GM21367 (cell line): ENCODE measurements around the gene POLR2C.
"Not testable (repeated sequence)": the region's sequence is repeated elsewhere in the genome, so short reads cannot be mapped to it uniquely, and the experiment has no call there.

Source experiments
- ATAC-seq: cut with Tn5 transposase; IDR thresholded peaks from one replicate; pipeline ENCODE4 v1.9.1; 2021; ENCODE audit not compliant: unreplicated experiment

POLR2C gene

DNA sequence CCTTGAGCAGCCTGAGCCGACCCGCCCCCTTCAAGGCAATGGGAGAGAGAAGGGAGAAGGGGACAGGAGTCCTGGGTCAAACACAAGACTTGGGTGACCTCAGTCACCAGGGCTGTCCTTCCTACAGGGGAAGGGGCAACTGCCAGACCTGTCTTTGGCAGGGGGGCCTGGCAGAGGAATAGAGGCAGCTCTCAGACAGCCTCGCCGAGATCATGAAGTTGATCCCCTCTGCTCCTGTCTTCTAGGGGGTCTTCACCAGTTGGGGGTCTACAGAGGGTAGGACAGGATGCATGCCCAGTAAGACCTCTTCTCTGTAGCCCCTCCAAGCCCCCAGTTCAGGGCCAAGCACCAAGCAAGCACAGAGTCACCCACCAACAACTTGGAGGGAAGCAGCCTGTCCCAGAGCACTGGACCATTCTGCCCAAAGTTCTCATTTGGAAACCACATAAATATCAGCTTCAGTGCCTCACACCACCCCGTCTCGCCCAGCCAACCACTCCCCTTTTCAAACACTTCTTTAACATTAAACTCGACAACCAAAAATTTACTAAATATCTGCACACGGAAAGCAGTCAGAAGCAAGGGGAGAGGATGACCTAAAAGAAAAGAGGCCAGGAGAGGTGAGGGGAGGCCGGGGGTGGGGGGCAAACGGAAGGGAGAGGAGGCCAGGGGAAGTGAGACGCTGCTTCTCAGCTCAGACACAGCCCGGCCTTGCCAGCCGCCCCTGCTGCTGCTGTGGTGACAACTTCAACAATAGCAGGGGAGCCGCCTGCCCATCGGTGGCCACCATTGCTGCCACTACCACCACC, 16.1 kb downstream of the POLR2C start:
- no peak for ATAC-seq

DNA sequence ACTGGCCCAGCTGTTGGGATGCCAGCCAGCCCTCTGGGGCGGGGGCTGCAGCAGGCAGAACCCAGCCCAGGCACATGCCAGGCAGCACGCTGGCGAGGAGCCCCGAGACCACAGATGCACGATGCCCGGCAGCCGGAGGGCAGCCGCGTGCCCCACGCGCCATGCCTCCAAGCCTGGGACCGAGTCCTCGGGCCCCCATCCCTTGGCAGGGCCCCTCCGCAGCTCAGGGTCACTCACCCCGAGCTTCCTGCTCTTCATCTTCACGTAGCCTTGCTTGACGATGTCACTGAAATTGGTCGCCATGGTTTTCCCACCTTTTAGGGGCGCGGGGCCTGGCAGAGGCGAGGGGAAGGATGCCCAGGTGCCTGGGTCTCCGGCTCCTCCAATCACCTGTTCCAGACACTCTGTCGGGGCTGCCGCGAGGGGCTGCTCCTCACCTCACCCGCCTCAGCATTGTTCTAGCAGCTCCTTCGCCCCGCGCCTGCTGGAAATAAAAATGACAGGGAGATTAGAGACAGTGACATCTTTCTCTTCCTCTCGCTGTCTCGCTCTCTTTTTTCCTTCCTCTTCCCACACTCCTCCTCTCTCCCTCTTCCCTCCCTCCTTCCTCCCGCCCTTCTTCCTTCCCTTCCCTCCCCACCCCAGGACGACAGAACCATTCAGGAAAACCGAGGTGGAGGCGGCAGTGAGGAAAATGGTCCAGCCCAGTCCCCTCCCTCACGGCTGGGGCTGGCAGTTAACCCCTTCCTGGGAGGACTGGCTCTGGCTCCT, 16.9 kb downstream of the POLR2C start:
- no peak for ATAC-seq

DNA sequence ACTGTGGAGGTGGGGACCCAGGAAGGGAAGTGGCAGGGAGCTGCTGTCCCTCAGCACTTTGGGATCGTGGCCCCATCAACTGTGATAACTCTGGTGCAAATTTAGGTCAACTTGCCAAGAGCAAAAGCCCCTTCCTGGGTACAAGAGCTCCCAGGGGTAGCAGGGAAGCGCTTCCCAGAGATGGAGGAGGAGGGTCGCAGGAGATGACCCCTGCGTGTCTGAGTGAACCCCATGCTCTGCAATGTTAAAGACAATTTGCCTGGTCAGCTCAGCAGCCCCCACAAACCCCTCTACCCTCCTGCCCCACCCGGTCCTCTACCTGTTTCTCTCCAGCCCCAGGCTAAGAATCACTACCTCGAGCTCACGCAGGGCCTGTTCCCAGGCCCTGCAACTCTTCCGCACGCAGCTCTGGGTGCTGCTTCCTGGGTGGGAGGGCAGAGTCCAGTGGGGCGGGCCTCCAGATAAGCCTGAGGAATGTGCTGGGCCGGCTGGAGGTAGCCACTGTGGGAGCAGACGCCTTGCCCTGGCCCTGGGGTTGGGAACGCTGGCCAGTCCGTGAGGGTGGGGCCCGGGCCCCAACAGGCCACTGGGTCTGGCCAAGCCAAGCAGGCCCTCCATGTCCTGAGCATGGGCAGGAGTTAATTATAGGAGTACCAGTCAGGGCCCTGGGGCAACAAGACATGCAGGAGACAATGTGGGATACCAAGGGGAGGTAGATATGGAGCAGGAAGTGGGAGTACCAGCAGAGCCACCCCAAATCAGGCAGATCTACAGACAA, 17.7 kb downstream of the POLR2C start:
- ATAC-seq = no peak

DNA sequence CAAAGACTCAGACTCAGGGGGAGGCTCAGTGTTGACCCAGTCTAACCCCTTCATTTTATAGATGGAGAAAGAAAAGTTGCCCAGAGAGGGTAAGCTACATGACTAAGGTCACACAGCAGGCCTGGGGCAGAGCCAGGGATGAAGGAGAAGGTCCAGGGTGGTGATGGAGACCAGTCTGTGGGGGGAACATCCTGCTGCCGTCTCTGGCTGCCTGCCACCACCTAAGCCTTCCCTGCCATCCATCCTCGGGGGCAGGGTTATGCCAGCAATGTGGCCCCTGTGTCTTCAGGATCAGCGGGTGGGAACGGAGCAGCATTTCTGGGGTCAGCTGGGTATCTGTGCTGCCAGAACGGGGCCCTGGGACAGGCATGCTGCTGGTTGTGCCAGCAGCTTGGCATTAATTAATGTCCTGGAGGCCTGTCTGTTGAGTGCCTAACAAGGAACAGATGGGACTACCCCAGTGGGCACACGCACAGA, 18.3 kb downstream of the POLR2C start:
- ATAC-seq = no peak

DNA sequence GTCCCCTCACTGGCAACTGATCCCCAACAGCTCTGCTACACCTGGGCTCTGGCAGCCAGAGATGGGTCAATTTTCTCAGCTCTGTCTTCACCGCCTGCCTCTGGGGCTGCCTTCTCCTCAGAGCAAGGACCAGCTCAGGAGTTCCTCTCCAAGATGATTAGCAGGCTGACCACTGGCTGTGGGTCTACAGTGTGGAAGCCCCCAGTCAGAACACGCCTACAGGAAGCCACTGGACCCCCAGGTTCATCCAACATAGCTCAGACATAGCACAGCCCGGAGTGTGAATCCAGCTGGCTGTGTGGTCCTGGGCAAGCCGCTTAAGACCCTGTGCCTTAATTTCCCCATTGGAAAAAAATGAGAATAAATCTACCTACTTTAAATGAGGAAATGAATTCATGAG, 18.9 kb downstream of the POLR2C start:
- ATAC-seq = no peak

DNA sequence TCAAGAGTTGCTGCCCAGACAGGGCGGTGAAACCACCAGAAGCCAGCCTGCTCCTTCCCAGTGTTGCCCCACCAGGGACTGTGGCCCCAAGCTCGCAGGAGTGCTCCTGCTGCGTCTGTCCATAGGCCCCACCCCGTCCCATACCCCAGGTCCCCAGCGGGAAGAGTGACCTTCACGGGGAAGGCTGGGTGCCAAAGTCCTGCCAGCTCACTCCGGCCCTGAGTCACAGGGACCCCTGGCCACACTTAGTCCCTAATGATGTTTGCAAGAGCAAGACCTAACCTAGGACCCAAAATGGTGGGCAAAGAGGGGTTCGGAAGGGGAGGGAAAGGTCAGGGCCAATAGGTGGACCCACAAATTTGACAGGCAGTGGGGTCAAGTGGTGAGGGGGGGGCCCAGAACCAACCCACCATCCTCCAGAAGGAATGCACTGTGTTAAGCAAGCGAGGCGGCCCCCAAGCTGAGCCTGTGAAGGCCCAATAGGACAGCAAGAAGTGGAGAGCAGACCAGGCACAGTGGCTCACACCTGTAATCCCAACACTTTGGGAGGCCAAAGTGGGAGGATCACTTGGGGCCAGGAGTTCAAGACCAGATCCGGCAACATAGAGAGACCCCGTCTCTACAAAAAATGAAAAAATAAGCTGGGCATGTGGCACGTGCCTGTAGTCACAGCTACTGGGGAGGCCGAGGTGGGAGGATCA, 20.5 kb downstream of the POLR2C start:
- ATAC-seq = no peak

DNA sequence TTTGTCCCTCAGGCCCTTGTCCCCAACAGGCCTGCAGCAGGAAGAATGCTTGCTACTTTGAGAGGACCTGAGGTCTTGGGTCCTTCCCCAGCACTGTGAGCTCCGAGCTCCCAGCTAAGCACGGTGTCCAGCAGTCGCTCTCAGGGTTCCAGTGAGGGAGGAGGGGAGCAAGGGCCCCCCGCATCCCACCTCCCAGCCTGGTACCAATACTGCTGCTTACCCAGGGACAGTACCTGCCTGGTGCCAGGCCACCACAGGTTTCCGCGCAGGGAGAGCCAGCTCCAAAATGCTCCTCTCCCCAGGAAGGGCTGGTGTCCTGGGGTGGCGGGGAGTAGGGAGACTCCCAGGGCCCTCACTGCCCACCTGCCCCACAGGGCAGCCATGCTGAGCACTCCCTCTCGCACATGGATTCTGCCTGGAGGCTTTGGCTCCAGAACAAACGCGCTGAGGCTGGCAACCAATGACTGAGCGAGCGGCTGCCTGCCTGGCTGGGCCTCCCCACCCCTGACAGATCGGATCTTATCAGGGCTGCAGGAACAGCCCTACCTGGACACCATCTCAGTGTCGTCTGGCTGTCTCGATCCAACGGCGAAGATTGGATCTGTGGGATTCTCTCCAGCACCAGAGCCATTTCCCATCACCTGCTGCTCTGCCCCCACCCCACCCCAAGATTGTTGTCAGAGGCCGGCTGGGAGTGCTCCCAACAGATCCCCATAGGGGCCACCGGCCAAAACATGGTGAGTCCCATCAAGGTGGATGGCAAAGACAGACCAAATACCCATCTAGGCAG, 21.4 kb downstream of the POLR2C start:
- ATAC-seq = no peak

DNA sequence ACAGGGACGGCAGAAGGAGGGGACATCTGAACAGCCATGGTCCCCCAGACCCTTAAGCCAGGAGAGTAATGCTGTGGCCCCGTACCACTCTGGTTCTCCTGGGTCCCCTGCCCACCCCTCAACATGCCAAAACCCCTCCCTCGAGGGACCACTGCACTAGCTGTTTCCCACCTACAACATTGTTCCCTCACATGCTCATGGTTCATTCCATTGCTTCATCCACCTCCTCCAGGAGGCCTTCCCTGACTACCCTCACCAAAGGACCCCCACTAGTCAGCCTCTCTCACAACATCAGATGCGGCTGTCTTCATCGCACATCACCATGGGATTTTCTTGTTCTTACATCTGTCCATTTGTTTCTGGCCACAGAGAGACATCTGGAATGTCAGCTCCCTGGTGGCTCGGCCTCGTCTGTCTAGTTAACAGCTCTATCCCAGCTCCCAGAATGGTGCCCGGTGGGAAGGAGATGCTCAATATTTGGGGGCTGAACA, 22.1 kb downstream of the POLR2C start:
- ATAC-seq = no peak

DNA sequence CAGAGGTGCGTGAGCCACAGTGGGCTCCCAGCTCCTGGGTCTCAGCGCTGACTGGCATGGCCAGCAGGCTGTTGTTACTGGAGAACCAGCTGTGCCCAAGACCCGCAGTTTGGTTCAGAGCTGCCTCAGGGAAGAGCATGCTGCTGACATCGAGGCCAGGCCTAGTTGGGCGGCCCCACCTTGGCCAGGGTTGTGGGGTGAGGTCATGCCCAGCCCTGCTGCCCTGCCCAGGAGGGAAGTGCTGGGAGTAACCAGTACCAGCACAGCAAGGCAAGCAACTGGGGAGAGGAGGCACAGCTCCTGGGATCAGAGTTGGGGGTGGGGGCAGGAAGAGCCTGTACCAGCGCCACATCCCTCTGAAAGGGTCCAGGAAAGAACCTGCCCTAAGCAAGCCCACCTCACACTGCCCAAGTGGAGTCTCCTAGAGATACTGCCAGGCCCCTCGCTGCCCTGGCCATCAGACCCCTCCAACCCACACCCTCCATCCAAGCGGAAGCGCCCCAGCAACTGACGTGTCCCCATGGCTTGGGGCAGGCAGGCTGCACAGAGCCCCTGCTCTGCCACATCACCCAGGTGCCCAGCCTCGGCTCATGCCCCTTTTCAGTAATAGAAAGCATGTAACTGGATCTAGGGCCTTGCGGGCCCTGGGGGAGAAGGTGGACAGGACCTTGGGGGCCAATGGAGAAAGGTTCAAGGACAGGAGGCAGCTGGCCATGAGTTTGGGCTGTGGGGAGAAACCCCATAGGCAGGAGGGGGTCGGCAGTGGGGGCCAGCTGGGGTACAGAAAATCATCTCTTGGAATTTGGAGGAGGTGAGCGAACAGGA, 22.8 kb downstream of the POLR2C start:
- ATAC-seq = no peak

DNA sequence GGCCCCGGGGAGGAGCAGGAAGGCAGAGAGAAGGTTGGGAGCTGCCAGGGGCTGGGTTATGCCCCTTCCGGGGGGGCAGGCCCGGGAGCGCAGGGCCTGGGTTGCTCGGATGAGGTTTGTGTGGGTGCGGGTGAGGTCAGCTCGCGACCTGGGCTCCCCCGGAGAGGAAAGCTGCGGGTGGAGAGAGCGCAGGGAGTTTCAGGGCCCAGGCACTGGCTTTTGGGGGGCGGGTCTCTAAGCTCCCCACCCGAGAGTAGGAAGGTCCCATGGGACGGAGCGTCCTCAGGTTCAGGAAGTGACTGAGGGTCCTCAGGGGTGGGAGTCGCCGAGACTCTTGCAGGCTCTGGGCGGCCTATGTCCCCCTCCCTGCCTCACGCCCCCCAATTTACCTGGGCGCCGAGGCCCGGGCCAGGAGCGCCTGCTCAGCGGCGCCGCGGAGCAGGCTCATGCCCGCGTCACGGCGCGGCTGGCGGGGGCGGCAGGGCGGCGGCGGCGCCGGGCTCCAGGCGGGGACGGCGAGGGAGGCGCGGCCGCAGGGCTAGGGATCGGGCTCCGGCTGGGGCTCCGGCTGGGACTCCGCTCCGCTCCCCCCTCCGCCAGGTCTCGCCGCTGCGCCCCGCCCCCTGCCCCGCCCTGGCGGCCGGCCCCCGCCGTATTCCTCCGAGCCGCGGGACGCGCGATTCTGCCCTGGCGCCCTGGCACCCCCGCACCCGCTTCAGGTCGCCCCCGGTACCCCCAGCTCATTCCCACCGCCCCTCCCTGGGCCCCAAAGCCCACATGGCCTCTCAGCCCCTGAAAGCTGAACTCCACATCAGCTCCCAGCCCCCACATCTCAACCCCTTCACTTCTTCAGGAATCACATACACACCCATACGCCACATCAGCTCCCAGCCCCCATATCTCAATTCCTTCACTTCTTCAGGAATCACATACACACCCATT, 23.7 kb downstream of the POLR2C start, which contains the start of gene DOK4:
TSS of gene DOK4 (minus strand) at position 578 of the 942 bp plus-strand sequence. CDS start 6,986 bp downstream, outside the sequence.
- ATAC-seq = peak; percentile 77

DNA sequence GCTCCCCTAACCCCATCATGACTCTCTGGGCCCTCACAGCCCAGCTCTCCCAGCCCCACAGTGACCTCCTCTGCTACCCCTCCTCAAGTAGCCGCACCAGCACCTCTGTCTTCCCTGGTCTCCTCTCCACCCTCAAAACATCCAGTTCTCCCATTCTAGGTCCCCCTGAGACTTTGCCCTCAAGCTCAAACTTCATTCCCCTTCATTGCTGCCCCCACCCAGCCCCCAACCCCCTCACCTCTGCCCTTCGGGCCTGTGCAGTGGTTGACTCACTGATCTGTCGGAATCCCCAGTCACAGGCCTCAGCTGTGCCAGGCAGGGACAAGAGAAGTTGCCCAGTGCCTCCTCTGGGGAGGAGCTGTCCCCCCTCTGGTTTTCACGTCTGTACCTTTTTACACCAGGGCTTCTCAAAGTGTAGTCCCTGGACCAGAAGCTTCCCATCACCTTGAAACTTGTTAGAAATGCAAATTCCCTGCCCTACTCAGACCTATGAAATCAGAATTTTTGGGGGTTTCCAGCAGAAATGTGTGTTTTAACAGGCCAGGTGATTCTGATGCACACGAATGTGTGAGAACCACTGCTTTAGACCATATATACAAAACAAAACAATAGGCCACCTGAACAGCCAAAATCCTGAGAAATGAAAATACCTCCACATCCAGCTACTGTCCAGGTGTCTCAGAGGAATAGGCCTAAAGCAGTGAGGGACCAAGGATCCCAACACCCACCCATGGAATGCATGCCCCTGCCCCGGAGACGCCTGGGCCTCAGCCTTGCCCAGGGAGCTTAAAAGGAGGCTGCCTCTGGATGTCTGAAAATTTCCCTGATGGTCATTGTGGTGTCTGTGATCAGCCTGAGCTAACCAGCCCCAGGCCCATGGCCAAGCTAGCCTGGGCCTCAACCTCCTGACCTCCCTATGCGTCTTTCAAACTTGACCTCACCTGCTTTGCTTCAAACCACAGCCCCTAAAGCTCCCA, 24.7 kb downstream of the POLR2C start:
- no peak for ATAC-seq

DNA sequence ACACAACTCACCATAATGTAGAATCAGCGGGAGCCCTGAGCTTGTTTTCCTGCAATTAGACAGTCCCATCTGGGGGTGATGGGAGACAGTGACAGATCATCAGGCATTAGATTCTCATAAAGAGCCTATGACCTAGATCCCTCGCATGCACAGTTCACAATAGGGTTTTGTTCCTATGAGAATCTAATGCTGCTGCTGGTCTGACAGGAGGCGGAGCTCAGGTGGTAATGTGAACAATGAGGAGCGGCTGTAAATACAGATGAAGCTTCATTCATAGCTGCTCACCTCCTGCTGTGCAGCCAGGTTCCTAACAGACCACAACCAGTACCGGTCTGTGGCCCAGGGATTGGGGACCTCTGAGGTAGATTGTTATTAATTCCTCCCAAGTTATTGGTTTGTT, 26.8 kb downstream of the POLR2C start:
- ATAC-seq = no peak

DNA sequence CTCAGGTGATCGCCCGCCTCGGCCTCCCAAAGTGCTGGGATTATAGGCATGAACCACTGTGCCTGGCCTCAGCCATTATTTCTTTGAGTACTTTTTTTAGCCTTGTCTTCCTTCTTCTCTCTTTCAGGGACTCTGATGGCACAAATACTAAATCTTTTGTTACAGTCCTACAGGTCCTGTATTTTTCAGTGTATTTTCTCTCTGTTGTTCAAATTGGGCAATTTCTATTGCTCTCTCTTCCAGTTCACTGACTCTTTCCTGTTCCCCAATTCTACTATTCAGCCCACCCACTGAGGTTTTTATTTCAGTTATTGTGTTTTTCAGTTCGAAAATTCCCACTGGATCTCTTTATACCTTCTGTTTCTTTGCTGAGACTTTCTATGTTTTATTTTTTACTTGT, 31.3 kb downstream of the POLR2C start:
- no peak for ATAC-seq

DNA sequence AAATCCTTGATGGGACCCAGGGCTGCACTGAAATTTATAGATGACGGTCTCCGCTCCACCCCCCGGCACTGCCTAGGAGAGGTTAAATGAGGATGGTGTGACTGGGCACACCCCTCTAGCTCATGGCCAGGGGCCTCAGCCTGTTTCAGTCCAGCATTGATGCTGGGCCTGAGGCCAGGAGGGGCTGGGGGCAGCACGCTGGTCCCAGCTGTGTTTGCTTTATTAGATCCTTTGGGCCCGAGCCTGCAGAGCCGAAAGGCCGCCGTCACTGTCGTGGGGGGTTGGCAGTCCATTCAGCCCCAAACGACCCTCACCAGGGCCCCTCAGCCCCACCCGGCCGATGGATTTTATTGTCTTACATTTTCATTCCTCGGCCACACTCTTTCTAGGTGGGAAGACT, 34.6 kb downstream of the POLR2C start:
- no peak for ATAC-seq

DNA sequence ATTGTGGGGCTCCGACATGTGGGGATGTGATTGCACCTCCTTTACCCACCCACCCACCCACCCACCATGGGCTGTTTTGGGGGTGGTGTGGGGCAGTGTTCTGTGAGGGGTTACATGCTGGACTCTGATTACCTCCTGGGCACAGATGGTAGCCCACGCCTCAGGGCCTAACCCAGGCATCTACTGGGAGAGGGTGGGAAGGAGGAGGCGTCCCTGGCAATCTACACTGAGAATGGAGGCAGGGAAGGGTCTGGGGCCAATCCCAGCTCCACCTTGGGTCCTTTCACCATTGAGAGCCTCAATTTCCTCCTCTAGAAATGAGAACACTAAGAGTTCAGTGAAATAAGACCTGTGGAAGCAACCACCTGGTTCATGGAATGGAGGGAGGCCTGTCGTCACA, 35.6 kb downstream of the POLR2C start:
- no peak for ATAC-seq

DNA sequence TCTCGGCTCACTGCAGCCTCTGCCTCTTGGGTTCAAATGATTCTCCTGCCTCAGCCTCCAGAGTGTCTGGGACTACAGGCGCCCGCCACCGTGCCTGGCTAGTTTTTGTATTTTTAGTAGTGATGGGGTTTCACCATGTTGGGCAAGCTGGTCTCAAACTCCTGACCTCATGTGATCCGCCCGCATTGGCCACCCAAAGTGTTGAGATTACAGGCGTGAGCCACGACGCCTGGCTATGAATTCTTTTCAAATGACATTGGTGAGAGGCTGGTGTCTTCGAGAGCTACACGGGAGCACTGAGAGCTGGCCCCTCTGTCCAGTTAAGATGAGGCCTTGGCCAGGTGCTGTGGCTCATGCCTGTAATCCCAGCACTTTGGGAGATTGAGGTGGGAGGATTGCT, 37.5 kb downstream of the POLR2C start:
- not testable (repeated sequence) for ATAC-seq
